Epithelial cell of esophagus (primary cell): Measurements from ENCODE around the gene KBTBD13.
"Not testable (repeated sequence)": the region's sequence is repeated elsewhere in the genome, so short reads cannot be mapped to it uniquely, and the experiment has no call there.

Experiments
- DNase-seq: peaks from one replicate; pipeline ENCODE4 v3.0.0; 2010; ENCODE audit warnings: low read depth
- H3K4me3 ChIP-seq: 2 replicates; pipeline ENCODE4 v1.5.1; 2011; ENCODE audit warnings: mild to moderate bottlenecking, low read length, control low read depth
- TF ChIP-seq, protein P1 (sequence below): IDR thresholded peaks from 2 replicates; pipeline ENCODE4 v1.5.1; 2011; ENCODE audit warnings: low read depth, mild to moderate bottlenecking, low read length, control low read depth, inconsistent platforms; ENCODE audit not compliant: insufficient read depth; ENCODE audit errors: missing control alignments

KBTBD13 gene

DNA sequence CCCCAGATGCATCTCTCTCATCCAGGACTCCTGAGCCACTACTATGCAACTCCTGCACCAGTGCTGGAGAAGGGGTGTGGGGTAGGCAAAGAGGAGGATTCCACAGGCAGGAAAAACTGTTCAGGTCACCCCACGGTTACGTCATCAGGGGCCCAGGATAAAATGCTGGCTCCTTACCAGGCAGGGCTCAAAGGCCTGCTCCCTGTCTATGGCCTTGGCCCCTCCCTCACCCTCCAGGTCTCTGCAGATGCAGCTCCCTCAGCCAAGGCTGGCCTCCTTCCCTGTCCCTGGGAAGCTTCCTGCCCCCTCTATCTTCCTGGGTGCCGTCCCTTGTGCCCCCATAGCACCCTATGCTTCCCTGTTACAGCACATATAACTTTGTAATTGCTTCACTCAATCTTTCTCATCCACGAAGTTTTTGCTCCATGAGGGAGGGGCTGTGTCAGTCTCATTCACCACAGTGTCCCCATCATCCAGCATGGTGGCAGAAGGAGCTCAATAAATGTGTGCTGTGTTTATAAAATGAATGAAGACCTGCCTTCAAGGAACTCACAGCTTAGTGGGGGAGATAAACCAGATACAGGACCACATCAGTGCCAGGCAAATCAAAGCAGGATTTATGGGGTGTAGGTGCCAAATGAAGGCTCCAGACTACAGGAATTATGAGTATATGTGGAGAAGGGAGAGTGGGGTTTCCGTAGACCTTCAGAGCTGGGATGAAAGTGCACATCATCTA is 18.6 kb downstream of the KBTBD13 start:
- no peak for DNase-seq
- TF ChIP-seq, protein P1, sequence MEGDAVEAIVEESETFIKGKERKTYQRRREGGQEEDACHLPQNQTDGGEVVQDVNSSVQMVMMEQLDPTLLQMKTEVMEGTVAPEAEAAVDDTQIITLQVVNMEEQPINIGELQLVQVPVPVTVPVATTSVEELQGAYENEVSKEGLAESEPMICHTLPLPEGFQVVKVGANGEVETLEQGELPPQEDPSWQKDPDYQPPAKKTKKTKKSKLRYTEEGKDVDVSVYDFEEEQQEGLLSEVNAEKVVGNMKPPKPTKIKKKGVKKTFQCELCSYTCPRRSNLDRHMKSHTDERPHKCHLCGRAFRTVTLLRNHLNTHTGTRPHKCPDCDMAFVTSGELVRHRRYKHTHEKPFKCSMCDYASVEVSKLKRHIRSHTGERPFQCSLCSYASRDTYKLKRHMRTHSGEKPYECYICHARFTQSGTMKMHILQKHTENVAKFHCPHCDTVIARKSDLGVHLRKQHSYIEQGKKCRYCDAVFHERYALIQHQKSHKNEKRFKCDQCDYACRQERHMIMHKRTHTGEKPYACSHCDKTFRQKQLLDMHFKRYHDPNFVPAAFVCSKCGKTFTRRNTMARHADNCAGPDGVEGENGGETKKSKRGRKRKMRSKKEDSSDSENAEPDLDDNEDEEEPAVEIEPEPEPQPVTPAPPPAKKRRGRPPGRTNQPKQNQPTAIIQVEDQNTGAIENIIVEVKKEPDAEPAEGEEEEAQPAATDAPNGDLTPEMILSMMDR = no peak
- H3K4me3 ChIP-seq = no peak overlapping the region

DNA sequence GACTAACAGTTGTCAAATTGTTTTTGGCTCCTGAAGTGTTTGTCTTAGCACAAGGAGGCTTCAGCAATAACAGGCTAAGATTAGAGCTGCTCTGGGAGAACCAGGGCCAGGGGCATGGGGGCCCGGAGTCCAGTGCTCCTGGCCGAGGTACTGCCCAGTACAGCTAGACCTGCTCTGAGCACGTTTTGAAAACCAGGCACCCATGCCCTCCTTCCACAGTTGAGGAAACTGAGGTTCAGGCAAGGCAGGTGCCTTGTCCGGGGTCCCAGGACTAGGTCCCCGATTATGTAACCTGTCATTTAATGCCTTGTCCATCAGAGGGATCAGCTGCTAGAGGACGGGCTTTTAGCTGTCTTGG is 19.2 kb downstream of the KBTBD13 start:
- H3K4me3 ChIP-seq = no peak overlapping the region
- TF ChIP-seq, protein P1 = no peak
- DNase-seq = no peak

DNA sequence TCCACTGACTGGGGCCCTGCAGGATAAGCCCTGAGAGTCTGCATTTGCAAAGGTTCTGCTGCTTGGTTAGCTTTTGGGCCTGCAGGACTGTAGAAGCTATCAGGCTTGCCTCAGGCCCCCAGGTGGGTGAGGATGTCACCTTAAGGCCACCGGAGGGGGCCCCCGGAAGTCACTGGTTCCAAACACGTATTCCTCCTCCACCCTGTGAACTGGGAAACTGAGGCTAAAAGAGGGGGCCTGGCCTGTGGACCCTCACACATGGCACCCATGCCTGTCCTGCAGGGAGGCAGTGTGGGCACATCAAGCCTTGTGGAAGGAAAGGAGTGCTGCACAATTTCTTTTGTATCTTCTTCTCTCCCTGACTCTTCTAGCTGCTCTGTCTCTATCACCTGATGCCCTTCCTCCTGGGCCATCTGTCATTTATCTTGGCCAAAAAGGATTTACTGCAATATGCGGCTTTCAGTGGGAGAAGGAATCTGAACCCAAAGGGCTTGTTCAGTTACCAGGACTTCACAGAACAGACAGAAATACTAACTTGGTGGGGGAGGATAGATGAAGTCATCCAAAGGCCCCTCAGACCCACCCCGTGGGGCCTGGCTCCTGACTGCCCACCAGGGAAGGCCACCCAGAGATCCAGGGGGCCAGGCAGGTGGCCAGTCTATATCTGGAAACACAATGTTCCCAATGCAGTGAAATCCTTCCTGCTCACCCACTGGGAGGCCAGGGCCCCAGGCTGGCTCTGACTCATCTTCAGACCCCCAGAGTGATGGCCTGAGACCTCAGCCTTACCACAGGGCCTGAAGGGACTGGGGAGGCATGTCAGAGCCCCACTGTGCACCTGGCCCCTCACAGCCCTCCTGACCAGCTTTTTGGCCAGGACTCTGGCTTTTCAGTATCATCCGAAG is 20.2 kb downstream of the KBTBD13 start:
- DNase-seq = no peak
- no peak overlapping the region for H3K4me3 ChIP-seq
- TF ChIP-seq, protein P1 = no peak

DNA sequence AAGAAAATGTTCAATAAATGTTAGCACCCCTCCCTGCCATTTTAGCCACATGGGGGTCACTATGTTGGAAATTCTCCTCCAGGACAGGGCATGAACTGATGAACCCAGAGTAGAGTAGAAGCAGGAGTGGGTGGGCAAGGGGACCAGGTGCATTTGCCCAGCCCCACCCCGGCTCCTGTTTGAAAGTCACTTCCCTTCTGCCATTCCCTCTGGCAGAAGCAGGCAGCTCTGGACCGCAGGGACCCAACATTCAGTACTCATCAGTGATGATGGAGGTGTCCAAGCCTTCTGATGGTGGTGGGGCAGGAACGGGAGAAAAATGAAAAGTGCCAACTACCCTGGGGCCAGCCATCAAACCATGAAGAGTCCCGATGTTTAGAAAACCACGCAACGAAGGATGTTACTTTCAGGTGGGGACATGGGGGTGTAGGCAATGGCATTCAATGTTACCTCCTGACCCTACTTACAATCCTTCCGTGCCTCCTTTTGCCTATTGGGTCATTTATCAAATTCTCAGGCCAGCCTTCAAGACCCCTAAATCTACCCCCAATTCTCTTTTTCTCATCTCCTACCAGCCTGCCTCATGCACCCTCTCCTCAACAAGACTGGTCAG is 21.2 kb downstream of the KBTBD13 start:
- H3K4me3 ChIP-seq = no peak overlapping the region
- TF ChIP-seq, protein P1 = no peak
- DNase-seq = no peak

DNA sequence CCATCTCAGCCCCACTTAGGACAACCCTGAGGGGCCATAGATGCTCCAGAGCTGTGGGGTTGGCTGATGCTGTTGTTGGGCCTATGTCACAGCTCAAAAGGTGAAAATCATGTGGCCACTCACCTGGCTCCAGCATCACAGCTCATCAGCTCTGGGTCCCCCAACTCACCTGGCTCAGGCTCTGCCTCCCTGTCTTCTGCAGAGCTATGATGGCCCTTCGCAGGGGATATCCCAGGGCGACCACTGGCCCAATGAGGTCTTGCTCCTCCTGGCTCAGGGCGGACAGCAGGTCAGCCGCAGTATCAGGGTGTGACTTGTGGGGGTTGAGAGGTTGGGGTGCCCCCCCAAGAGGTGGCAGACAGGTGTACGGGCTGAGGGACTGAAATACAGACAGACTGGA is 22.8 kb downstream of the KBTBD13 start:
- DNase-seq = no peak
- TF ChIP-seq, protein P1 = no peak
- H3K4me3 ChIP-seq = no peak overlapping the region

DNA sequence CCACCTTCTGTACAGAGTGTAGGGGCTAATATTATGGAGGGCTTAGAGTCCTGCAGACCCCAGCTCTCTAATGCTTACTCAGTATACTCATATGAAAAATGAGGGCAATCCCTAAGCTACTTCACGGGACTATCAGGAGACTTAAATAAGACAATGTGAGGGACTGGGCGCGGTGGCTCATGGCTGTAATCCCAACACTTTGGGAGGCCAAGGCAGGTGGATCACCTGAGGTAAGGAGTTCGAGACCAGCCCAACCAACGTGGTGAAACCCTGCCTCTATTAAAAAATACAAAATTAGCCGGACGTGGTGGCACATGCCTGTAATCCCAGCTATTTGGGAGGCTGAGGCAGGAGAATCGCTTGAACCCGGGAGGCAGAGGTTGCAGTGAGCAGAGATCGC is 23.3 kb downstream of the KBTBD13 start:
- H3K4me3 ChIP-seq, DNase-seq: not testable (repeated sequence)

DNA sequence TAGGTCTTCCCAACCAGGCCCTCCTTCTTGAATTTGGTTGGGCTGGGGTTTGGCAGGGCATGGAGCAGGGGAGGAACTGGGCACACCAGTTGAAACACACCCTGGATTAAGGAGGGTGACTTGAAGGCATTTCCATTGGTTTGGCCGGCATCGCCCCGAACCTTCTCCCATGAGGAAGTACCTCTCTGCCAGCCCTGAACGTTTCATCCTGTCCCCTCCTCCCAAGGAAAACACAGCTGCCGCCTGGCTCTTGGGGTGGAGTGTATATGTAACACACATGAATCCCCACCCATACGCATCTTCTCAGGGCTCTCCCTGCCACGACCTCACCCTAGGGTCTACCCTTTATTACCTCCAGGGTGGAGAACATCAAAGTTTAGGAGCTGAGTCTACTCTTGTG is 23.9 kb downstream of the KBTBD13 start:
- TF ChIP-seq, protein P1 = no peak
- H3K4me3 ChIP-seq = no peak overlapping the region

More for the DNA sequence above, 23.9 kb downstream of the KBTBD13 start:
- DNase-seq = no peak
